NCI-H526 treated with DMSO at 0.1 percent for 48 hours (cell line): ENCODE data around the gene CX3CR1.
"Not testable (repeated sequence)": the region's sequence is repeated elsewhere in the genome, so short reads cannot be mapped to it uniquely, and the experiment has no call there.

Experiments used
- DNase-seq: peaks from one replicate; lab custom pipeline; 2025; lab: John Stamatoyannopoulos, UW

CX3CR1 gene, protein sequence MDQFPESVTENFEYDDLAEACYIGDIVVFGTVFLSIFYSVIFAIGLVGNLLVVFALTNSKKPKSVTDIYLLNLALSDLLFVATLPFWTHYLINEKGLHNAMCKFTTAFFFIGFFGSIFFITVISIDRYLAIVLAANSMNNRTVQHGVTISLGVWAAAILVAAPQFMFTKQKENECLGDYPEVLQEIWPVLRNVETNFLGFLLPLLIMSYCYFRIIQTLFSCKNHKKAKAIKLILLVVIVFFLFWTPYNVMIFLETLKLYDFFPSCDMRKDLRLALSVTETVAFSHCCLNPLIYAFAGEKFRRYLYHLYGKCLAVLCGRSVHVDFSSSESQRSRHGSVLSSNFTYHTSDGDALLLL

DNA sequence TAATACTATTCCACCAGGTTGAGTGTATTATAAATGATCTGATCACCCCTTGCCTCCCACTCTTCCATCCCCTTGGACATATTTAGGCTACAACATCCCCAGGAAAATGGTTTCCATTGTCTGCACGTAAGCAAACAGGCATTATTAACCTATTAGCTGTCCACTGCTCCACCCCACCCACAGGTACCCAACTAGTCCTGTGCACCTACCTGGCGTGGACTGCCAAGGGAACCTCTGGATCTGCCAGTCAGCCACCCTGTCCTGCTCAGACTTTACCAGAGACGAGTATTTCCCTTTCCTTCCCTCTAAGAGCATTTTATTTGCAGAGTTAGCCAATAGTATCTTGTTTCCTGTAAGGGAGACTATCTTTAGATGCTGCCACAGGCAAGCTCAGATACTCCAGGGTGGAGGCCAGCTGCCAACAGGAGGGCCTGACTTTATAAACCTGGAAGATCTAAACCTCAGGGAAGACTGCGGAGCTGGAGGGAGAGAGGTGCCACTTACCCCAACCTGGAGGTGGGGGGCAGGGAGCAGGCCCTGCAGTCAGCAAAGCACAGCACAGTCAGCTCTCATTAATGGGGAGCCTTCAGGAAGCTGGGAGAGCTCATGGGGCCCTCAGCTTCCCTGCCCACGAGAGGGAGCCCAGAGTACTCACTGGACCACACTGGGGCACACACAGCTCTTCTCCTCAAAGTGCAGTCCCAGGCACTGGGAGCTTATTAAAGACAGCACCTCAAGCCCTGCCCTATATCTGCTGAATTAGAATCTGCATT lies at the start of gene CX3CR1:
TSS of gene CX3CR1 (minus strand) at position 292 of the 773 bp plus-strand sequence. CDS start 13,527 bp downstream, outside the sequence.
- DNase-seq, result no peak

GRCh38 chr3:39329493-39329892 lies 49.7 kb upstream of the CX3CR1 start, which contains the start of gene CCR8:
Gene CCR8, plus strand, starts transcription at chr3:39329709. Its CDS starts 2,623 bp downstream, at chr3:39332332.
- DNase-seq, result no peak

DNA sequence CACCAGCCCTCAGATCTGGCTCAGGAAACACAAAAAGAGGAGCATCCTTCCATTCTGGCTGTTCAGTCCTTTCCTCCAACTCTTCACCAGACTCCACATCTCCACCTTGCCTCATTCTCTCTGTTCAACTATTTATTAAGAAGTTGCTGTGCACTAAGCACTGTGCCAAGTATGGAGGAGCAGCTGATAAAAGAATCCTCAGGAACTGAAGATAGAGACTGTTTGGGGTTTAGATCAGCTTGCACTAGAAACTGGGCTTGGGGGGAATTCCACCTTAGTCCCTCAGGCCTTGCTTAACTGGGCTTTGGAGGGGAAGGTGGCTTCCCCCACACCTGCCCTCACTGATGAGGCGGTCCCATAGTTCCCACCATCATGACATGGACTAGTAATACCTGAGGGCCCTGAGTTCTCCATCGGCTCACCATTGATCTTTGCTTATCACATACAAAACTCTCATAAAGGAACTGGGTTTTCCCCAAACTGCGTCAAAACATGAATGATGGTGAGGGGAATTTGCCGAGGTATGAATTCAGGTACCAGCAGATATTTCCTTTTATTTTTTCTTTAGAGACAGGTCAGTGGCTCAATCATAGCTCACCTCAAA lies 48.0 kb upstream of the CX3CR1 start:
- DNase-seq, result no peak

- DNase-seq, result no peak
Observed at GRCh38 chr3:39327053-39327745, 47.4 kb upstream of the CX3CR1 start.

DNA sequence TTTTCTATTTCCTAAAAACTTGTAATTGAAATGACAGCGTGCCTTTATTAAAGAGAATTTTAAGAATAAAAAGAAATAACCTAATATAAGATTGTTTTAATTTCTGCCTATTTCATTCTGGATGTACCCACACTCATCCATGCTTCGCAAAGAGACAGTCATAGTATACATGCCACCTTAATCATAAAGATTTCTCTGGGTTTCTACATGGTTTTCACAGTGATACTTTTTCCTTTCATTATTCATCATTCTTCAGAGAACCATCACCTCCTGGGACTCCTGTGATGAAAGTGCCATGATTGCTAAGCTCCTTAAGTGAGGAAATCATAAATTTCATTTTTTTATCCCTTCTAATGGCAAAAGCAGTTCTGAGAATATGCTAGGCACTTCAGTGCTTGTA lies 45.4 kb upstream of the CX3CR1 start:
- DNase-seq, result no peak

- no peak for DNase-seq
Observed at GRCh38 chr3:39323494-39323893, 43.7 kb upstream of the CX3CR1 start.

GRCh38 chr3:39322936-39323335 lies 43.1 kb upstream of the CX3CR1 start:
- DNase-seq, result no peak

GRCh38 chr3:39322209-39322715 lies 42.4 kb upstream of the CX3CR1 start:
- not testable (repeated sequence) for DNase-seq

DNA sequence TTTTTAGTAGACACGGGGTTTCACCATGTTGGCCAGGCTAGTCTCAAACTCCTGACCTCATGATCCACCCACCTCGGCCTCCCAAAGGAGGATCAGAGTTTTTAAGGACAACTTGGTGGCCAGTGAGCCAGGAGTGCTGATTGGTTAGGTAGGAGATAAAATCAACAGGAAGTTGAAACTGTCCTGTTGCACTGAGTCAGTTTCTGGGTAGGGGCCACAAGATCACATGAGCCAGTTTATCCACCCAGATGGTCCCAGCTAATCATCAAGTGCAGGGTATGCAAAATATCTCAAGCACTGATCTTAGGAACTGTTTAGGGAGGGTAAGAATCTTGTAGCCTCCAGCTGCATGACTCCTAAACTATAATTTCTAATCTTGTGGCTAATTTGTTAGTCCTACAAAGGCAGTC lies 41.7 kb upstream of the CX3CR1 start:
- not testable (repeated sequence) for DNase-seq

DNA sequence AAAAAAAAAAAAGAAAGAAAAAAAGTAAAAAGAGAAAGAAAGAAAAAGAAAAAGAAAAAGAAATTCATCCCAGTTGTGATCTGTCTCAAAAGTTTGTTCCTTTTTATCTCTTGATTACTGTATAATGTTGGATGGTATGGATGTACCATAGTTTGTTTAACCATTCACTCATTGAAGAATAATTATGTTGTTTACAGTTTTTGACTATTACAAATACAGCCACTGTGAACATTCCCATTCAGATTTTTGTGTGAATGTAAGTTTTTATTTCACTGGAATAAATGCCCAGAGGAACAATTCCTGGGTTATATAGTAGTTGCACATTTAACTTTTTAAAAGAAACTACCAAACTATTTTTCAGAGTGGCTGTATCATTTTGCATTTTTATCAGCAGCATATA lies 39.4 kb upstream of the CX3CR1 start:
- no peak for DNase-seq

DNA sequence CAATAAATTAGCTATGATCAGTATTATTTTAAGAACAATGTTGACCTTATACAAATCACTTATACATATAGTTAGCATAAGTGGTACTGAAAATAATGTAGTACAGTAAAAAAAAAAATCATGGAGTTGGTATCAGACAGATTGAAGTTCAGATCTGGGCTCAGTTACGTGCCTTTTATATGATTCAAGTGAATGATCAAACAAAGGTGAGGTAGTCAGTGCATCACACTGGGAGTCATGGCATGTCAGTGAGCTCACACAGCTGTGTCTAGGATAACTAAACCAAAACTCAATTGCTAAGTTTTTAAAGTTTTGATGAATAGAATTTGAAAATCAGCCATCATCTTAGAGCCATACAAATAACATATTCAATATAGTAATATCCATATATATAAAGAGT lies 38.5 kb upstream of the CX3CR1 start:
- no peak for DNase-seq

DNA sequence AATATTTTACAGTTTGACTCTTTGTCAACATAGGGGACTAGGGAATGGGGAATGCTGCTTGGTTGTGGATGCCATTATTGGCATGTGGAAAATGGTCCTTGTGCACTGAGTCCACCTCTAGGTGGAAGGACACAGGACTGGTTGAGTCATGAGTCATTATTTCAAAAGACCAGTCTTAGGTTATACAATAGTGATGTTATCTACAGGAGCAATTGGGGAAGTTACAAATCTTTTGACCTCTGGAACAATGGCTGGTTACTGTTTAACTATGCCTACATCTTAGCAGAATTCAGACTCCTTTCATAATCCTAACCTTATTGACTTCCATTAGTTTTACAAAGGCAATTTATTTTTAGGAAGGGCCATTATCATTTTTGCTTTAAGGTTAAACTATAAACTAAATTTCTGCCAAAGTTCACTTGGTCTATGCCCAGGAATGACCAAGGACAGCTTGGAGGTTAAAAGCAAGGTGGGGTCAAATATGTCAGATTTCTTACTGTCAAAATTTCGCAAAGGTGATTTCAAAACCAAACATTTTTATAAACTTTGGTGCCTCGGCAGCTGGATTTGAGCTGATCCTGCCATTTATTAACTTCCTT lies 37.8 kb upstream of the CX3CR1 start:
- no peak for DNase-seq

DNA sequence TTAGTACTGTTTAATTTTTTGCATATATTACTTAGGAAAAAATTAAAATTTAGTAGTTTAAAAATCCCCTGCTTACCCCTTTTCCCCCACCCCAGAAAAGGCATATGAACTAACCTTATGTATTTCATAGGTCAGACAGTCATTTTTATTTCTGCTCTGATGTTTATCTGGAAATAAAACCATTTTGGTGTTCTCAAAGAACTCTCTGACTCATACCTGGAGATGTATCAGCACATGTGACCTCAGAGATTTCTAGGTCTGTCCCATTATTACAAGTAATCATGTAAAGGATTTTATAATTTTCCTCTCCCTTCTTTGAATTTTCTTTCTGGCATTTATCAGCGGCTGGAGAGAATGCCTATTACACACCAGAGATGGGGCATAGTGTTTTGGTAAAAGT lies 35.6 kb upstream of the CX3CR1 start:
- DNase-seq, result no peak

DNA sequence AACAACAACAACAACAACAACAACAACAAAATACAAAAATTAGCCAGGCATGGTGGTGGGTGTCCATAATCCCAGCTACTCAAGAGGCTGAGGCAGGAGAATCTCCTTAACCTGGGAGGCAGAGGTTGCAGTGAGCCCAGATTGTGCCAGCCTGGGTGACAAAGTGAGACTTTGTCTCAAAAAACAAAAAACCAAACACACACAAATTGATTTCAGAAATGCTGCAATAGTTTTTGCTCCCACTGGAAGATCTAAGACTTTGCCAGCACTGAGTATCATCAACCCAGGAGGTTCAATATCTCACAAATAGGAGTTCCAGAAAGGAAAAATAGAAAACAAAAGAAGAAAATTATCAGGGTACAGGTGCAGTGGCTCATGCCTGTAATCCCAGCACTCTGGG lies 33.5 kb upstream of the CX3CR1 start:
- DNase-seq, result no peak

DNA sequence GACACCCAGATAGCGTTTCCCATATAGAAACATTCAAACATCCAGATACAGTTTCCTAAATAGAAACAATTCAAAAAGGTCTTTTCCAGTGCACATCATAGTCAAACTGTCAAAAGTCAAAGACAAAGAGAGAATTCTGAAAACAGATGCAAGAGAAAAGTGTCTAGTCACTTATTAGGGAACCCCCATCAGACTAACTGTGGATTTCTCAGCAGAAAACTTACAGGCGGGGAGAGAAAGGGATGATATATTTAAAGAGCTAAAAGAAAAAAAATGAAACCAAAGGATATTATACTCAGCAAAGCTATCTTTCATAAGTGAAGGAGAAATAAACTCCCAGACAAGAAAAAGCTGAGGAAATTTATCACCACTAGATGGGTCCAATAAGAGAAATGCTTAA lies 22.3 kb upstream of the CX3CR1 start:
- DNase-seq, result no peak

GRCh38 chr3:39299279-39299678 lies 19.4 kb upstream of the CX3CR1 start:
- DNase-seq, result no peak

GRCh38 chr3:39296197-39297077 lies 16.6 kb upstream of the CX3CR1 start:
- DNase-seq, result no peak

DNA sequence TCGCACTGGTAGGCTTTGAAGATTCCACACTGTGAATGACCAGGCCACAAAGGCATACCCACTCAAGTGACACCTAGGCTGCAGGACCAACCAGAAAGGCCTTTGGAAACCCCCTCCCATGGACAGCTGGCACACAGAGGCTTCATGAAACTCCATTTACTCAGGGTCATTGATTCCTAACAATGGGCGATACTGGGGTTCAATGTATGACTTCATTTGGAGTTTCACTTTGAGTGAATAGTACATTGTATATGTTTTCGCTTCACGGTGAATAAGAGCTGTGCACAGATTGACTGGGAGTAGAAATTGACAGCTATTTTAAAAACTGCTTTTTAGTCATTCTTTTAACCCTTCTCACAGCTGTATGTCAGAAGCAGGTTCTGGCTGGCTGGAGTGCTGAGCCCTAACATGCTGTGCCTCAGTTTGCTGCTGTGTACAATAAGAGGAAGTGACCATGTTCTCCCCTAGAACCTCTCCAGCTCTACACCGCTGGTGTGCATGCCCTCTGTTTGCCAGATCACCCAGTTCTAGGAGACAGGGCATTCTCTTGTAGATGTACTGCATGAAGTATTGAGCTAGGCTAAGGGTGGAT lies 15.4 kb upstream of the CX3CR1 start:
- no peak for DNase-seq

DNA sequence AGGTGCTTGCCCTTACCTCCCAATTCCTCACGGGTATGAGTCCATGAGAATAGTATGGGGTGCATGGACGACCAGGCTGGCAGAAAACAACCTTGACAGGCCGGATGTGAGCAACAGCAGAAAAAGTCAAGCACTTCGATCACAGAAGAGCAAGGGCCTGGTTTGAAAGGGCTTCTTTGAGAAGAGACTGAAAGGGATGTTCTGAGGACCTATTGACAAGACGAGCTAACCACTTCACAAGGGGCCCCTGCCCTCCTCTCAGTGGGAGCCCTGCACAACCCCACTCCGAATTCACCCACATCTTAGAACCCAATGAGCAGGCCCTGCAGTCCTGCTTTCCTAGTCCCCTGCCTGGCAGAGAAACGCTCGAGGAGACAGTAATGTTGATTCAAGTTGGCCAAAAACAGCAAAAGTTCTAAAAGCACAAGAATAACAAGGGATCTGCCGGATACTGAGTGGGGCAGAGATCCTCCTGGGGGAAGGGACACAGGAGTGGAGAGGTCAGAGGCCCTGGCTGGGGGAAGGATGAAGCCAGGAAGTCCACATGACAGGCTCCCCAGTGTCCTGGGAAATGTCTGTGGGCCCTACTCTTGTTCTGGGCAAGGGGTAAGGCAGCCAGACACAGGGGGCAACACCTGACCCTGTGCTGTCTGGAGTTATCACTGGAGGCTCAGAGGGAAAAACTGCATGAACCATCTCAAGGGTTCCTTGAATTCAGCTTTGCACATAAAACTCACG lies 14.8 kb upstream of the CX3CR1 start:
- DNase-seq, result no peak

- DNase-seq, result no peak
Observed at GRCh38 chr3:39292961-39293360, 13.1 kb upstream of the CX3CR1 start.
